ENCODE results near the gene SLC27A5.

SLC27A5 gene

GRCh38 chr19:58511353-58512208, at the start of gene SLC27A5:
TSS of gene SLC27A5 (minus strand) at chr19:58511992. CDS start at chr19:58511955, 37 bp downstream.
- no peak for DNase-seq

GRCh38 chr19:58560921-58561320, 49.1 kb upstream of the SLC27A5 start:
- no peak for DNase-seq

GRCh38 chr19:58560007-58560887, 48.5 kb upstream of the SLC27A5 start:
- DNase-seq = no peak

- no peak for DNase-seq
These were observed 47.6 kb upstream of the SLC27A5 start for GRCh38 chr19:58559275-58560006.

- DNase-seq = no peak
These were observed 47.0 kb upstream of the SLC27A5 start for GRCh38 chr19:58558623-58559274.

GRCh38 chr19:58558066-58558622, 46.4 kb upstream of the SLC27A5 start, which contains the start of gene UBE2M:
TSS of gene UBE2M (minus strand) at chr19:58558611. CDS start at chr19:58558381, 230 bp downstream.
- no peak for DNase-seq

GRCh38 chr19:58557221-58558065, 45.7 kb upstream of the SLC27A5 start:
- no peak for DNase-seq

GRCh38 chr19:58556622-58557220, 44.9 kb upstream of the SLC27A5 start:
- DNase-seq = no peak

GRCh38 chr19:58555920-58556621, 44.3 kb upstream of the SLC27A5 start:
- no peak for DNase-seq

GRCh38 chr19:58555369-58555885, 43.6 kb upstream of the SLC27A5 start:
- no peak for DNase-seq

GRCh38 chr19:58554494-58555368, 42.9 kb upstream of the SLC27A5 start, which contains the start of gene CHMP2A:
TSS of gene CHMP2A (minus strand) at chr19:58555105. CDS start at chr19:58554212, 893 bp downstream.
- no peak for DNase-seq

GRCh38 chr19:58553799-58554493, 42.2 kb upstream of the SLC27A5 start:
- DNase-seq = no peak

- no peak for DNase-seq
These were observed 40.9 kb upstream of the SLC27A5 start for GRCh38 chr19:58552655-58553054.

- no peak for DNase-seq
These were observed 40.0 kb upstream of the SLC27A5 start for GRCh38 chr19:58551577-58552471.

- no peak for DNase-seq
These were observed 39.3 kb upstream of the SLC27A5 start for GRCh38 chr19:58551123-58551497.

- no peak for DNase-seq
These were observed 38.8 kb upstream of the SLC27A5 start for GRCh38 chr19:58550362-58551122.

Measured in AML-193 (cell line).